Measurements from ENCODE around the gene CADPS2.

DNA sequence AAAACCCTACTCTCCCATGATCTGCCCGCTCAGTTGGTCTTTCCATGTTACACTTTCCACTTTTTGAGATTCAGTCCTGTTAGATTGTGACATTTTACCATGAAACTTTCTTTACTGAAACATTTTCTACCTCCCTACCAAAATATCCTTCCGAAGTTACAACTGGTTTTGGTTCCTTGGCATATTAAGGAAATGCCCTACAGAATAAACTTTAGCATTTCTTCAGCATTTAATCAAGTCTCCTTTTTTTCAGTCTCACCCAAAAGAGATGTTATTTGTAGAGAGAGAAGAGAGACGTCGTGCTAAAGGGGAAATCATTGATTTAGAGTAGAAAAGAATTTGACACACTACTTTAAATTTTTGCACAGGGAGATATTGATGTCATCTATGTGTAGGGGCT, 572.0 kb downstream of the CADPS2 start:
- TF ChIP-seq, protein P1, sequence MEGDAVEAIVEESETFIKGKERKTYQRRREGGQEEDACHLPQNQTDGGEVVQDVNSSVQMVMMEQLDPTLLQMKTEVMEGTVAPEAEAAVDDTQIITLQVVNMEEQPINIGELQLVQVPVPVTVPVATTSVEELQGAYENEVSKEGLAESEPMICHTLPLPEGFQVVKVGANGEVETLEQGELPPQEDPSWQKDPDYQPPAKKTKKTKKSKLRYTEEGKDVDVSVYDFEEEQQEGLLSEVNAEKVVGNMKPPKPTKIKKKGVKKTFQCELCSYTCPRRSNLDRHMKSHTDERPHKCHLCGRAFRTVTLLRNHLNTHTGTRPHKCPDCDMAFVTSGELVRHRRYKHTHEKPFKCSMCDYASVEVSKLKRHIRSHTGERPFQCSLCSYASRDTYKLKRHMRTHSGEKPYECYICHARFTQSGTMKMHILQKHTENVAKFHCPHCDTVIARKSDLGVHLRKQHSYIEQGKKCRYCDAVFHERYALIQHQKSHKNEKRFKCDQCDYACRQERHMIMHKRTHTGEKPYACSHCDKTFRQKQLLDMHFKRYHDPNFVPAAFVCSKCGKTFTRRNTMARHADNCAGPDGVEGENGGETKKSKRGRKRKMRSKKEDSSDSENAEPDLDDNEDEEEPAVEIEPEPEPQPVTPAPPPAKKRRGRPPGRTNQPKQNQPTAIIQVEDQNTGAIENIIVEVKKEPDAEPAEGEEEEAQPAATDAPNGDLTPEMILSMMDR (IDR thresholded peaks at IDR 0.05): no peak
- TF ChIP-seq POLR2A (IDR thresholded peaks at IDR 0.05): no peak

Measured in body of pancreas (tissue), 4 donors.